ENCODE data around the gene IGFBP6. TPM values are rescaled to one million over a fixed set of nuclear protein-coding genes. Genes with fewer than 3 reads are reported as not detected.

Gene IGFBP6
- total RNA-seq, 1 experiment from 2014 or later: 6.4 TPM

DNA sequence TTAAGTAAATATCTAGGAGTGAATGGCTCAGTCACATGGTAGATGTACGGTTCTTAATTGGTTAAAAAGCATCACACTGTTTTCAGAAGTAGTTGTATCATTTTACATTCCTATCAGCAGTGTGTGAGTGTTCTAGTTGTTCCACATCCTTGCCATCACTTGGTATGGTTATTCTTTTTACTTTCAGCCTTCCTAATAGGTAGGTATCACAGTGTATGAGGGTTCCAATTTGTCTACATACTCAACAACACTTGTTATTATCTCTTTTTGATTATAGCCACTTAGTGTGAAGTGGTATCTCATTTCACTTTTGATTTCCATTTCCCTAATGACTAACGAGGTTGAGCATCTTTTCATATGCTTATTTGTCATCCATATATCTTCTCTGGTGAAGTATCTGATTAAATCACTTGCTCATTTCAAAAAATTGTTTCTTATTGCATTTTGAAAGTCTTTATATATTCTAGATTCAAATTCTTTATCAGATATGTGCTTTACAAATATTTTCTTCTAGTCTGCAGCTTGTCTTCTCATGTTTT is 14.8 kb upstream of the IGFBP6 start:
- TF ChIP-seq GTF2I (CRISPR knock-in tag; conservative IDR thresholded peaks at IDR 0.05) (no peak), ESRRA (CRISPR knock-in tag; IDR thresholded peaks at IDR 0.05; ENCODE audit: borderline replicate concordance) (no peak), NFYB (CRISPR knock-in tag; conservative IDR thresholded peaks at IDR 0.05; ENCODE audit: low read depth) (no peak), ZNF232 (CRISPR knock-in tag; IDR thresholded peaks at IDR 0.05) (no peak), FOXP1 (CRISPR knock-in tag; IDR thresholded peaks at IDR 0.05; ENCODE audit: borderline replicate concordance) (no peak), TEAD4 (CRISPR knock-in tag; IDR thresholded peaks at IDR 0.05) (no peak), MYBL2 (CRISPR knock-in tag; IDR thresholded peaks at IDR 0.05) (no peak), SMAD4 (CRISPR knock-in tag; IDR thresholded peaks at IDR 0.05) (no peak)
- TF ChIP-seq, protein P1, sequence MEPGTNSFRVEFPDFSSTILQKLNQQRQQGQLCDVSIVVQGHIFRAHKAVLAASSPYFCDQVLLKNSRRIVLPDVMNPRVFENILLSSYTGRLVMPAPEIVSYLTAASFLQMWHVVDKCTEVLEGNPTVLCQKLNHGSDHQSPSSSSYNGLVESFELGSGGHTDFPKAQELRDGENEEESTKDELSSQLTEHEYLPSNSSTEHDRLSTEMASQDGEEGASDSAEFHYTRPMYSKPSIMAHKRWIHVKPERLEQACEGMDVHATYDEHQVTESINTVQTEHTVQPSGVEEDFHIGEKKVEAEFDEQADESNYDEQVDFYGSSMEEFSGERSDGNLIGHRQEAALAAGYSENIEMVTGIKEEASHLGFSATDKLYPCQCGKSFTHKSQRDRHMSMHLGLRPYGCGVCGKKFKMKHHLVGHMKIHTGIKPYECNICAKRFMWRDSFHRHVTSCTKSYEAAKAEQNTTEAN (CRISPR knock-in tag; IDR thresholded peaks at IDR 0.05): no peak
- TF ChIP-seq, protein P2, sequence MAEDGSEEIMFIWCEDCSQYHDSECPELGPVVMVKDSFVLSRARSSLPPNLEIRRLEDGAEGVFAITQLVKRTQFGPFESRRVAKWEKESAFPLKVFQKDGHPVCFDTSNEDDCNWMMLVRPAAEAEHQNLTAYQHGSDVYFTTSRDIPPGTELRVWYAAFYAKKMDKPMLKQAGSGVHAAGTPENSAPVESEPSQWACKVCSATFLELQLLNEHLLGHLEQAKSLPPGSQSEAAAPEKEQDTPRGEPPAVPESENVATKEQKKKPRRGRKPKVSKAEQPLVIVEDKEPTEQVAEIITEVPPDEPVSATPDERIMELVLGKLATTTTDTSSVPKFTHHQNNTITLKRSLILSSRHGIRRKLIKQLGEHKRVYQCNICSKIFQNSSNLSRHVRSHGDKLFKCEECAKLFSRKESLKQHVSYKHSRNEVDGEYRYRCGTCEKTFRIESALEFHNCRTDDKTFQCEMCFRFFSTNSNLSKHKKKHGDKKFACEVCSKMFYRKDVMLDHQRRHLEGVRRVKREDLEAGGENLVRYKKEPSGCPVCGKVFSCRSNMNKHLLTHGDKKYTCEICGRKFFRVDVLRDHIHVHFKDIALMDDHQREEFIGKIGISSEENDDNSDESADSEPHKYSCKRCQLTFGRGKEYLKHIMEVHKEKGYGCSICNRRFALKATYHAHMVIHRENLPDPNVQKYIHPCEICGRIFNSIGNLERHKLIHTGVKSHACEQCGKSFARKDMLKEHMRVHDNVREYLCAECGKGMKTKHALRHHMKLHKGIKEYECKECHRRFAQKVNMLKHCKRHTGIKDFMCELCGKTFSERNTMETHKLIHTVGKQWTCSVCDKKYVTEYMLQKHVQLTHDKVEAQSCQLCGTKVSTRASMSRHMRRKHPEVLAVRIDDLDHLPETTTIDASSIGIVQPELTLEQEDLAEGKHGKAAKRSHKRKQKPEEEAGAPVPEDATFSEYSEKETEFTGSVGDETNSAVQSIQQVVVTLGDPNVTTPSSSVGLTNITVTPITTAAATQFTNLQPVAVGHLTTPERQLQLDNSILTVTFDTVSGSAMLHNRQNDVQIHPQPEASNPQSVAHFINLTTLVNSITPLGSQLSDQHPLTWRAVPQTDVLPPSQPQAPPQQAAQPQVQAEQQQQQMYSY (CRISPR knock-in tag; IDR thresholded peaks at IDR 0.05): no peak
- TF ChIP-seq, protein P3, sequence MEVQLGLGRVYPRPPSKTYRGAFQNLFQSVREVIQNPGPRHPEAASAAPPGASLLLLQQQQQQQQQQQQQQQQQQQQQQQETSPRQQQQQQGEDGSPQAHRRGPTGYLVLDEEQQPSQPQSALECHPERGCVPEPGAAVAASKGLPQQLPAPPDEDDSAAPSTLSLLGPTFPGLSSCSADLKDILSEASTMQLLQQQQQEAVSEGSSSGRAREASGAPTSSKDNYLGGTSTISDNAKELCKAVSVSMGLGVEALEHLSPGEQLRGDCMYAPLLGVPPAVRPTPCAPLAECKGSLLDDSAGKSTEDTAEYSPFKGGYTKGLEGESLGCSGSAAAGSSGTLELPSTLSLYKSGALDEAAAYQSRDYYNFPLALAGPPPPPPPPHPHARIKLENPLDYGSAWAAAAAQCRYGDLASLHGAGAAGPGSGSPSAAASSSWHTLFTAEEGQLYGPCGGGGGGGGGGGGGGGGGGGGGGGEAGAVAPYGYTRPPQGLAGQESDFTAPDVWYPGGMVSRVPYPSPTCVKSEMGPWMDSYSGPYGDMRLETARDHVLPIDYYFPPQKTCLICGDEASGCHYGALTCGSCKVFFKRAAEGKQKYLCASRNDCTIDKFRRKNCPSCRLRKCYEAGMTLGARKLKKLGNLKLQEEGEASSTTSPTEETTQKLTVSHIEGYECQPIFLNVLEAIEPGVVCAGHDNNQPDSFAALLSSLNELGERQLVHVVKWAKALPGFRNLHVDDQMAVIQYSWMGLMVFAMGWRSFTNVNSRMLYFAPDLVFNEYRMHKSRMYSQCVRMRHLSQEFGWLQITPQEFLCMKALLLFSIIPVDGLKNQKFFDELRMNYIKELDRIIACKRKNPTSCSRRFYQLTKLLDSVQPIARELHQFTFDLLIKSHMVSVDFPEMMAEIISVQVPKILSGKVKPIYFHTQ (CRISPR knock-in tag; IDR thresholded peaks at IDR 0.05): no peak
- TF ChIP-seq, protein P4, sequence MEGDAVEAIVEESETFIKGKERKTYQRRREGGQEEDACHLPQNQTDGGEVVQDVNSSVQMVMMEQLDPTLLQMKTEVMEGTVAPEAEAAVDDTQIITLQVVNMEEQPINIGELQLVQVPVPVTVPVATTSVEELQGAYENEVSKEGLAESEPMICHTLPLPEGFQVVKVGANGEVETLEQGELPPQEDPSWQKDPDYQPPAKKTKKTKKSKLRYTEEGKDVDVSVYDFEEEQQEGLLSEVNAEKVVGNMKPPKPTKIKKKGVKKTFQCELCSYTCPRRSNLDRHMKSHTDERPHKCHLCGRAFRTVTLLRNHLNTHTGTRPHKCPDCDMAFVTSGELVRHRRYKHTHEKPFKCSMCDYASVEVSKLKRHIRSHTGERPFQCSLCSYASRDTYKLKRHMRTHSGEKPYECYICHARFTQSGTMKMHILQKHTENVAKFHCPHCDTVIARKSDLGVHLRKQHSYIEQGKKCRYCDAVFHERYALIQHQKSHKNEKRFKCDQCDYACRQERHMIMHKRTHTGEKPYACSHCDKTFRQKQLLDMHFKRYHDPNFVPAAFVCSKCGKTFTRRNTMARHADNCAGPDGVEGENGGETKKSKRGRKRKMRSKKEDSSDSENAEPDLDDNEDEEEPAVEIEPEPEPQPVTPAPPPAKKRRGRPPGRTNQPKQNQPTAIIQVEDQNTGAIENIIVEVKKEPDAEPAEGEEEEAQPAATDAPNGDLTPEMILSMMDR (IDR thresholded peaks at IDR 0.05): no peak
- TF ChIP-seq, protein P5, sequence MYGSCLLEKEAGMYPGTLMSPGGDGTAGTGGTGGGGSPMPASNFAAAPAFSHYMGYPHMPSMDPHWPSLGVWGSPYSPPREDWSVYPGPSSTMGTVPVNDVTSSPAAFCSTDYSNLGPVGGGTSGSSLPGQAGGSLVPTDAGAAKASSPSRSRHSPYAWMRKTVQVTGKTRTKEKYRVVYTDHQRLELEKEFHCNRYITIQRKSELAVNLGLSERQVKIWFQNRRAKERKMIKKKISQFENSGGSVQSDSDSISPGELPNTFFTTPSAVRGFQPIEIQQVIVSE (CRISPR knock-in tag; IDR thresholded peaks at IDR 0.05; ENCODE audit: borderline replicate concordance): no peak
- Mint-ChIP-seq H3K27me3 (ENCODE audit: low read depth) (peaks cover 68% of the 10 kb centered on the region), H3K9me3 (no peaks in the 10 kb centered on the region), H3K36me3 (no peaks in the 10 kb centered on the region), H3K27ac (no peak overlapping the region), H3K4me1 (peaks cover 9% of the 10 kb centered on the region), H3K4me3 (no peak overlapping the region)
- ChIA-PET CTCF (interaction anchor here (2.6 kb wide), 1 partner anchor 16 kb away, joined by 13 read pairs; the partner anchor contains the start of gene IGFBP6), POLR2A (no interaction called here)
- no peak for DNase-seq (ENCODE audit: low spot score)
- no peak for ATAC-seq

DNA sequence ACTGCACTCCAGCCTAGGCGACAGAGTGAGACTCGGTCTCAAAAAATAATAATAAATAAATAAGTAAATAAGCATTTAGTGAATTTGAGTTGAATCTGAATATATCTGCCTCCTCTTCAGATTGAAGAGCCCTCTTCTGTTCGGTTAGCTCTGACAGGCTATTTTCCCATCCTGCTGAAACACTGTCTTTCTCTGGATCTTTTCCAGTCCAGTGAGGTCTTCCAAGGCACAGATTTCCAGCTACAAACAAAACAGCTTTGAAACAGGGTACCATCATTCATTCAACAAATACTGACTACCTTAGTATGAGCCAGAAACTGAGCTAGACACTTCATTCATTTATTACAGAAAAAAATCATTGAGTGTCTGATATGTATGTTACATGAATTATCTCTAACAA is 11.1 kb upstream of the IGFBP6 start:
- no peaks in the 10 kb centered on the region; the same call in 1 of the 2 replicates for H3K4me1 Mint-ChIP-seq
- ChIA-PET POLR2A (no interaction called here), CTCF (interaction anchor here (1.2 to 3.9 kb wide), 5 partner anchors 13 to 266 kb away, joined by 3 to 28 read pairs (median 4); partner anchors contain the start of gene AAAS)
- H3K36me3 Mint-ChIP-seq: no peaks in the 10 kb centered on the region
- ATAC-seq: no peak
- TF ChIP-seq OVOL2 (CRISPR knock-in tag; IDR thresholded peaks at IDR 0.05; ENCODE audit: borderline replicate concordance): no peak
- peaks cover 82% of the 10 kb centered on the region for H3K27me3 Mint-ChIP-seq (ENCODE audit: low read depth)
- H3K4me3 Mint-ChIP-seq: no peak overlapping the region
- no peak for DNase-seq (ENCODE audit: low spot score)
- H3K27ac Mint-ChIP-seq: no peak overlapping the region
- H3K9me3 Mint-ChIP-seq: no peaks in the 10 kb centered on the region

Data from WTC11 (cell line).